GM10266 (cell line): ENCODE results near the gene PHGDH.

Experiments used
- DNase-seq: peaks from one replicate; pipeline ENCODE4 v3.0.0; 2012; ENCODE audit errors: extremely low spot score
- TF ChIP-seq, protein P1 (sequence below): IDR thresholded peaks from 2 replicates; pipeline ENCODE4 v1.5.1; 2012; ENCODE audit warnings: mild to moderate bottlenecking, low read depth; ENCODE audit not compliant: control insufficient read depth, insufficient read depth; ENCODE audit errors: missing control alignments

PHGDH gene

GRCh38 chr1:119711804-119712341 lies at the start of gene PHGDH:
PHGDH (plus strand) TSS chr1:119711934; CDS start chr1:119712023, 89 bp downstream.
- TF ChIP-seq, protein P1, sequence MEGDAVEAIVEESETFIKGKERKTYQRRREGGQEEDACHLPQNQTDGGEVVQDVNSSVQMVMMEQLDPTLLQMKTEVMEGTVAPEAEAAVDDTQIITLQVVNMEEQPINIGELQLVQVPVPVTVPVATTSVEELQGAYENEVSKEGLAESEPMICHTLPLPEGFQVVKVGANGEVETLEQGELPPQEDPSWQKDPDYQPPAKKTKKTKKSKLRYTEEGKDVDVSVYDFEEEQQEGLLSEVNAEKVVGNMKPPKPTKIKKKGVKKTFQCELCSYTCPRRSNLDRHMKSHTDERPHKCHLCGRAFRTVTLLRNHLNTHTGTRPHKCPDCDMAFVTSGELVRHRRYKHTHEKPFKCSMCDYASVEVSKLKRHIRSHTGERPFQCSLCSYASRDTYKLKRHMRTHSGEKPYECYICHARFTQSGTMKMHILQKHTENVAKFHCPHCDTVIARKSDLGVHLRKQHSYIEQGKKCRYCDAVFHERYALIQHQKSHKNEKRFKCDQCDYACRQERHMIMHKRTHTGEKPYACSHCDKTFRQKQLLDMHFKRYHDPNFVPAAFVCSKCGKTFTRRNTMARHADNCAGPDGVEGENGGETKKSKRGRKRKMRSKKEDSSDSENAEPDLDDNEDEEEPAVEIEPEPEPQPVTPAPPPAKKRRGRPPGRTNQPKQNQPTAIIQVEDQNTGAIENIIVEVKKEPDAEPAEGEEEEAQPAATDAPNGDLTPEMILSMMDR: no peak
- peak; percentile 80 for DNase-seq

DNA sequence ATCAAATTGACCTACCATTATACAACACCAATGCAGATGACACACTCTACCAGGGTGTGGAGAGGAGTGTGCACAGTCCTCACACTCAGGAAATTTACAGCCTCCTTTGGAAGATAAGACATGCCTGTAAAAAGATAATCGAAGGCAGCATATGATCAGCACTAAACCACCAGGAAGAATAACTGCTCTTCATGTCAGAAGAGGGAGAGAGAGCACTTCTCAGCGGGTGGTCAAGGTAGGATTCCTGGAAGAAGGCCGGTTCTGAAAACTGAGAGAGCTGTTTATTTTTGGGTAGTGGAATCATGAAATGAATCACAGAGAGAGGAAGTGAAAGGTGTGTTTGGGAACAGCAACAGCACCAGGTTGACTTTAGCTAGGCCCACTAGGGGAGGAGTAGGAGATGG lies 49.7 kb upstream of the PHGDH start:
- DNase-seq: no peak

DNA sequence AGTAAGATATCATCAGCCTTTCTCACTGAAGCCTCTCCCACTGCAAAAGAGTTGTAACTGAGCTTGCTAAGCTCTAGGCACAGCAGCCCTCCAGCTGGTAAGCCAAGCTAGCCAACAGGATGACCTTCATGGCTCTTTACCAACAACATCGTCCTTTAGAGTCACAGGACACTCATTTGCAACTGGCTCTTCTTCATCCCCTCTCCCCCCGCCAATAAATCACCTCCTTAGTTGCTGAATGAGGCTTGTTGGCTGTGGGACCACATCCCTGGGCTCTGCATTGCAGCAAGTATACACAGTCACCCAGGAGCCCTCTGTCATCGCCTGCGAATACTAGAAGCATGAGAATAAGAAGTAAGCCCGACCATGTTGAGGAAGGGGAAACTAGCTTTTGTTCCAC lies 47.7 kb upstream of the PHGDH start:
- TF ChIP-seq, protein P1: no peak

More for the DNA sequence above, 49.7 kb upstream of the PHGDH start:
- TF ChIP-seq, protein P1: no peak

DNA sequence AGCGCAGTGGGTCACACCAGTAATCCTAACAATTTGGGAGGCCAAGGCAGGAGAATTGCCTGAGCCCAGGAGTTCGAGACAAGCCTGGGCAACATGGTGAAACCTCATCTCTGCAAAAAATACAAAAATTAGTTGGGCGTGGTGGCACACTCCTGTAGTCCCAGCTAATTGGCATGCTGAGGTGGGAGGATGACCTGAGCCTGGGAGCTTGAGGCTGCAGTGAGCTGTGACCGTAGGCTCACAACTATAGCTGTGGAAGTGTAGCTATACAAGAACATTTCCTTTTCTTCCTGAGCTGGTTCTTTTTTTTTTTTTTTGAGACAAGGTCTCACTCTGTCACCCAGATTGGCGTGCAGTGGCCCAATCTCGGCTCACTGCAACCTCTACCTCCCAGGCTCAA lies 44.6 kb upstream of the PHGDH start:
- no peak for DNase-seq

More for the DNA sequence above, 47.7 kb upstream of the PHGDH start:
- DNase-seq: no peak

GRCh38 chr1:119670898-119671297 lies 40.8 kb upstream of the PHGDH start:
- DNase-seq: no peak
- TF ChIP-seq, protein P1: no peak

More for the DNA sequence above, 44.6 kb upstream of the PHGDH start:
- TF ChIP-seq, protein P1: no peak

DNA sequence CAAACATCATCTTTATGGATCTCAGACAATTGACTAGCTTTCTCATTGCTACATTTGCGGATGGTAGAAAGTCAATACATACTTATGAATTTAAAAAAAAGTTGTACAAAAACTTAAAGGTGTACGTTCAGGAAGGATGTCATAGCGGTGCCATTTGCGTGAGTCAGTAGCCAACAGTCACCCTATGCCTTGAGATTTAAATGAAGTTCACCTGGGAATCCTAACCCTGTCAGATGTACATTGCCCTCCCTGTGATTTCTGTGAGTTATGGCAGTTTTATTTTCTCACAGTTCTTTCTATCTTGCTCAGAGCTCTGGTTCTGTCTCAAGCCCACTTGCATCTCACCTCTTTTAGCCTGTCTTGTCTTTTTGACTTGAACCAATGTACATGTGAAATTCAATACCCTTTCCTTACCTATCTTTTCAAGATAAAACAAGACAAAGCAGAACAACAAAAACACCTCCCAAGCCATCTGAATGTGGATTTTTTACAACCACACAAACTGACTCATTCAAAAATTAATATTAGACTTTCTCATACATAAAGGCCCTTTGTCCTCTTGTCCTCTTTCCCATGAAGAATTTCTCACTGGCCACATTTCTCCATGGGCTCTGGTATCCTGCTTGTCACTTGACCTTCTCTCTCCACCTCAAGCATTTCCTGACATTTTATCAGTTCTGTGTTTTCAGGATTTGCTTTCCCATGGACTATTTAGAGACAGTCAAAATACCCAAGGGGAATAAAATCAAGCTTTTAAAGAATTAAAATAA lies 38.4 kb upstream of the PHGDH start:
- DNase-seq: no peak
- TF ChIP-seq, protein P1: no peak

DNA sequence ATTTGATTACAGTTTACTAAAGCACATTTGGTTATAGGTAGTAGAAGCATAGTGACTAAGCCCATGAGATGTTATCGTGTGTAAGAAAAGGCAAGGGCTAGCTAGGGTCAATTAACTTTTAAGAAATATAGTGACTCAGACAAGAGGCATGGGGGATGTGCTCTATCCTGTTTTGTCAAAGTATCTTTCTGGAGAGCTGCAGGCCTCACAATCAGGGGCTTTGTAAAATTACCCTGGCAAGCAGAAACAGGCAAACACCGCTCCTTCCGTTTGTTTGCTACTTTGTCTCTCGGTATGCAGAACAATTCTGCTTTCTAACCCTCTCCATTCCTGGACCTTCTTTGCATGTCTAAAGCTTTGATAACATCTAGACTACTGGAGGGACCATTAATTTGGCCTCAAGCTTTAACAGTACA lies 37.6 kb upstream of the PHGDH start:
- DNase-seq: no peak
- TF ChIP-seq, protein P1: no peak
